ENCODE data around the gene PFKFB3. TPM values are rescaled to one million over a fixed set of nuclear protein-coding genes. Genes with fewer than 3 reads are reported as not detected.
"Not testable (repeated sequence)": the region's sequence is repeated elsewhere in the genome, so short reads cannot be mapped to it uniquely, and the experiment has no call there.

PFKFB3 gene
- total RNA-seq, 1 donor from 2014 or later: 12.4 TPM

DNA sequence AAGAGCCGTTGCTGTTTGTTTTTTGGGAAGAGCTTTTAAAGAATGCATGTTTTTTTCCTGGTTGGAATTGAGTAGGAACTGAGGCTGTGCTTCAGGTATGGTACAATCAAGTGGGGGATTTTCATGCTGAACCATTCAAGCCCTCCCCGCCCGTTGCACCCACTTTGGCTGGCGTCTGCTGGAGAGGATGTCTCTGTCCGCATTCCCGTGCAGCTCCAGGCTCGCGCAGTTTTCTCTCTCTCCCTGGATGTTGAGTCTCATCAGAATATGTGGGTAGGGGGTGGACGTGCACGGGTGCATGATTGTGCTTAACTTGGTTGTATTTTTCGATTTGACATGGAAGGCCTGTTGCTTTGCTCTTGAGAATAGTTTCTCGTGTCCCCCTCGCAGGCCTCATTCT, 31.6 kb downstream of the PFKFB3 start:
- DNase-seq (ENCODE audit: low read depth): no peak

DNA sequence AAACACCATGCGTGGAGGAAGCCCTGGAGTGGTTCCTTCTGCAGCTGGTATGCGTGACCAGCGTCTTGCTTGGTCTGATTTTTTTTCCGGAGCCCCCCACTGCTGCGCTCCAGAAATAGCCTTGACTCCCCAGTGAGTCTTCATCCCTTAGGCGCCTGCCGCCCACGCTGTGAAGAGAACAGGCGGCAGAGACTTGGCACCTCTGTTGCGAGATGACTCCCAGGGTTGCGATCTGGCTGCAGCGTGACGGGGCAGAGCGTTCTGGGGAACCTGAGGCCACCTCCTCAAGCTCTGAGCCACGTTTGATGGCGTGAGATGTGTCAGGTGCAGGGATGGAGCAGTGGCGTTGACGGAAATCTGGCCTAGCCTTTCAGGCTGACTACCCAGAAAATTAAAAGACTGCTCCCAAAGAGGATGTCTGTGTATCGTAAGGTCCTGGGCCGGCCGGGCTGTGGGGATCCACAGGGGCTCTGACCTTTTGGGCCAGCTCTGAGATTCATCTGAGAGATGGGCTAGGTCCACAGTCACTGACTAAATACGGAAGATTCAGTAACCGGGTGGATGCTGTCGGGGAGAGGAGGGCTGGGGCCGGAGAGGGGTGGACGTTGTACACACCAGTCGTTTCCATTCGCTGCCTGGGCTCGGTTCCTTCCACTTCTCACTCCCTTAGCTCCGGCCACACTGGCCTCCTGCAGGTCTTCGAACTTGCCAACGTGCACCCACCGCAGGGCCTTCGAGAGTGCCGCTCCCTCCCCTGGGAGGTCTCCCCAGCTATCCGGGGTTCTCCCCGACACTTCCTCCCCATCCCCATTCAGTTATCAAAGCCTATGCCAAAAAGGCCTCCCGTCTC, 33.8 kb downstream of the PFKFB3 start:
- DNase-seq (ENCODE audit: low read depth): no peak

DNA sequence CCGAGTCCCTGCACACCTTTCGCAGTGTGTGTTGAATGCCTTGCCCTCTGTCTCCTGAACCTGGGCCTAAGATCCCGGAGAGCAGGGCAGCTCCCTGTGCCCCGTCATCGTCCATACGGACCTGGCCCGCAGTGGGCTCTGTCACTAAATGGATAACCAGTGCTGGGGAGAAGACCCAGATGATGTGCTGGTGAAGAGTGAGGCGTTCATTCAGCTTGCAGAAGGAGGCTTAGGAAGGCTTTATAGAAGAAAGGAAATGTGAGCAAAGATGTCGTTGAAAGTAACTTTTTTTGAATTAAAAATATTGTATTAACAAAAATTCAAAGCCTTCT, 34.4 kb downstream of the PFKFB3 start:
- DNase-seq (ENCODE audit: low read depth): no peak

DNA sequence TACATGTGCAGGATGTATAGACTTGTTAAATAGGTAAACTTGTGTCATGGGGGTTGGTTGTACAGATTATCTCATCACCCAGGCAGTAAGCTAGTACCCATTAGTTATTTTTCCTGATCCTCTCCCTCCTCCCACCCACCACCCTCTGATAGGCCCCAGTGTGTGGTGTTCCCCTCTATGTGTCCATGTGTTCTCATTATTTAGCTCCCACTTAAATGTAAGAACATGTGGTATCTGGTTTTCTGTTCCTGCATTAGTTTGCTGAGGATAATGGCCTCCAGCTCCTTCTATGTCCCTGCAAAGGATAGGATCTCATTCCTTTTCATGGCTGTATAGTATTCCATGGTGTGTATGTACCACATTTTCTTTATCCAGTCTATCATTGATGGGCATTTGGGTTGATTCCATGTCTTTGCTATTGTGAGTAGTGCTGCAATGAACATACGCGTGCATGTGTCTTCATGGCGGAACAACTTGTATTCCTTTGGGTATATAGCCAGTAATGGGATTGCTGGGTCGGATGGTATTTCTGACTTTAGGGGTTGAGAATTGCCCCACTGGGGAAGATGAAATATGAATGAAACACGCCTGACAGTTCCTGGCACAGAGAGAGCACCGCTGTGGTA, 36.0 kb downstream of the PFKFB3 start:
- DNase-seq (ENCODE audit: low read depth): not testable (repeated sequence)

DNA sequence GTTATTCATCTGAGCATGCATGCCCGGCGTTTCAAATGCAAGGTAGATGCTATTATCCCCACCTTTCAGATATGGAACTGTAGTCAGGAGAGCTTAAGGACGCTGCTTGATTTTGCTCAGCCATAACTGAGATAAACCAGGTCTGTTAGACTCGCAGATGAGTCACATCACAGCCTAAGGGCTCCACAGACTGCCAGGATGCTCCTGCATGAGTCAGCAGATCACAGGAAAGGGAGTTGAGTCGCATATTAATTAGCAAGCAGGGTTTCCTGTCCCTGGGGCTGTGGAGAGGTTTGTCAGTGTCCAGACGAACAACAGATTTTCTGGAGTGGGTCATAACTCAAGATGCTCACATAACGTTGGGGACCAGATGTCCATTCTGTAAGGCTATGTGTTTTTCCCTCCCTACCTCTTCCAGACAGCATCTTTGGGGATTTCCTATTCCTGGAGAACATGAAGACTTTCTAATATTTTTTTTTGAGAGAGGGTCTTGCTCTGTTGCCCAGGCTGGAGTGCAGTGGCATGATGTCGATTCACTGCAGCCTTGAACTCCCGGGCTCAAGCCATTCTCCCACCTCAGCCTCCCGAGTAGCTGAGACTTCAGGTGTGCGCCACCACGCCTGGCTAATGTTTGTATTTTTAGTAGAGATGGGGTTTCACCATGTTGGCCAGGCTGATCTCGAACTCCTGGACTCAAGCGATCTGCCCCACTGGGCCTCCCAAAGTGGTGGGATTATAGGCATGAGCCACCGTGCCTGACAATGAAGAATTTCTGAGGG, 36.7 kb downstream of the PFKFB3 start:
- DNase-seq (ENCODE audit: low read depth): peak; percentile 85

DNA sequence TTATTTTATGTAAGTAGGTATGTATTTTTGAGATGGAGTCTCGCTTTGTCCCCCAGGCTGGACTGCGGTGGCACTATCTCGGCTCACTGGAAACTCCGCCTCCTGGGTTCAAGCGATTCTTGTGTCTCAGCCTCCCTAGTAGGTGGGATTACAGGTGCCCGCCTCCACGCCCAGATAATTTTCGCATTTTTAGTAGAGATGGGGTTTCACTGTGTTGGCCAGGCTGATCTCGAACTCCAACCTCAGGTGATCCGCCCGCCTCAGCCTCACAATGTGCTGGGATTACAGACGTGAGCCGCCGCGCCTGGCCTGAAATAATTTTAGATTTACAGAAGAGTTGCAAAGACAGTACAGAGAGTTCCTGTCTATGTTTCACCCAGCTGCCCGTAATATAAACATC, 37.5 kb downstream of the PFKFB3 start:
- DNase-seq (ENCODE audit: low read depth): no peak

DNA sequence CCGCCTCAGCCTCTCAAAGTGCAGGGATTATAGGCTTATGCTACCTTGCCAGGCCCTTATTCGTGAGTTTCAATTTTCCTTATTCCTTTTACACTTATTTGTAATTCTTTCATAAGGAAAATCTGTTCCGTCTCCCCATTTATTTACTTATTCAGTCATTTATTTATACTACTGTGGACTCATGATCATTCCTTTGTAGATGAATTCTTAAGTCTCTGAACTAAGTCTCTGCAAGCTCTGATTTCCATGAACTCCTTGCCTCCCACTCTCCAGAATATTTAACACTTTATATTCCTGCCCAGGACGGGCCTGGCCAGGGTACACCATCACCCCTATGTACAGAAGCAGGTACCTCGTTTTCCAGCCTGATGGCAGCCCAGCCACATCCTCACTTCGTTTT, 39.4 kb downstream of the PFKFB3 start:
- no peak for DNase-seq (ENCODE audit: low read depth)

DNA sequence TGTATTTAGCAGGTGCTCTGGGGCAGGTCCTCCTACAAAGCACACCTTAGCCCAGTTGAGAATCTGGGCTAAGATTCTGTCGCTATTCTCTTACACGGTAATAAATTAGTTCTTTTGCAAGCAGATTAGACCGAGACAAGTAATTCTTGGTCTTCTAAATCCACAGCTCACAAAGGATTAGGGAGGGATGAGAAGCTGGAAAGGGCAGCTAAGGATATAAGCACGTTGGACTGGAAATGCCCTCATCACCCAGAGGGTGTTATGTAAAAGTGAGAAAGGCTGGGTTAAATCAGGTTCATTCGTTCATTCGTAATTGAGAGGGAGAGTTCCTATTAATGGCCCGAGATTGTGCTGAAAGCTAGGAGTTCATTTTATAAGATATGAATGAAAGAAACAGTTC, 41.8 kb downstream of the PFKFB3 start:
- no peak for DNase-seq (ENCODE audit: low read depth)

DNA sequence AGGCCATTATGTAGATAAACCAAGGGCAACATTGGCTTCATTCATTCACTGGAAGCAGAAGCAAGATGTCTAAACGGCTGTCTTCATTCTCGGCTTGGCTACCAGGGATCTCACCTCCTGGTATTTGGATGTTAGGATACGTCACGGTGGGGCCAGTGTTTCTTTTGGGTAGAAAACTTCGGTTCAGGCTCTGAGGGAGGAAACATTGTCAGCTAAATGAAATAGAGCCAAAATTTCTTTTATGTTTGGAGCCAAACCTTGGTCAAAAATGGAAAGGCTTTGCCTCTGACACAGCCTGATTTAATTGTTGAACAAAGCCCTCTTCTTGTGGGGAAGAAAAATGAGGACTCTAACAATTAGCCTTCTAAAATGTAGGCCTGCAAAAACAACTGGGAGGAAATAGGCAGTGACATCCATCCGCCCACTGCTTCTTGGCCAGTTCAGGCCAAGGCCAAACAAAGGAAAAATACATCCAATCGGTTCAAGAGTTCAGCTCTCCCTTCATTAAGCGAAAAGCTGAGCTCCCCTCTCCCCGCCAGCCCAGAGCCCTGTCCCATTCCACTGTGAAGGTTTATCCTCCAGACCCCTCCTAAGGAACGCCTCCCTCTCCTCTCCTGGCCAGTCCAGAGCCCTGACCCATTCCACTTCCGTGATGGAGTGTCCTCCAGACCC, 44.4 kb downstream of the PFKFB3 start:
- DNase-seq (ENCODE audit: low read depth): no peak

DNA sequence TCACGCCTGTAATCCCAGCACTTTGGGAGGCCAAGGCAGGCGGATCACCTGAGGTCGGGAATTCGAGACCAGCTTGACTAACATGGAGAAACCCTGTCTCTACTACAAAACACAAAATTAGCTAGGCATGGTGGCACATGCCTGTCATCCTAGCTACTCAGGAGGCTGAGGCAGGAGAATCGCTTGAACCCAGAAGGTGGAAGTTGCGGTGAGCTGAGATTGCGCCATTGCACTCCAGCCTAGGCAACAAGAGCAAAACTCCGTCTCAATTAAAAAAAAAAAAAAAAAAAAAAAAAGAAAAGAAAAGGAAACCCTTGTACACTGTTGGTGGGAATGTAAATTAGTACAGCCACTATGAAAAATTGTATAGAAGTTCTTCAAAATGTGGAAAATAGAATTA, 46.2 kb downstream of the PFKFB3 start:
- not testable (repeated sequence) for DNase-seq (ENCODE audit: low read depth)

DNA sequence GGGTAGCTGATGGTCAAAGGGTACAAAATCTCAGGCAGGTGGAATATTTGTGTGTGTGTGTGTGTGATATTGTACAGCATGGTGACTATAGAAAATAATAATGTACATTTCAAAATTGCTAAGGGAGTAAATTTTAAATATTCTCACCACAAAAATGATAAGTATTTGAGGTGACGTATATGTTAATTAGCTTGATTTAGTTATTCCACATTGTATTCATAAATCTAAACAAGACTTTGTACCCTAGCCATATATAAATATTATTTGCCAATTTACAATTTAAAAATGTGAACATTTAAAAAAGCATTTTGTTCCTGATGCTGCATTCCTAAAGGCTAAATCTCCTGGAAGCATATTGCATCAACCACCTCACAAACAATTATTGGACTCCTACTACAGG, 47.0 kb downstream of the PFKFB3 start:
- no peak for DNase-seq (ENCODE audit: low read depth)

DNA sequence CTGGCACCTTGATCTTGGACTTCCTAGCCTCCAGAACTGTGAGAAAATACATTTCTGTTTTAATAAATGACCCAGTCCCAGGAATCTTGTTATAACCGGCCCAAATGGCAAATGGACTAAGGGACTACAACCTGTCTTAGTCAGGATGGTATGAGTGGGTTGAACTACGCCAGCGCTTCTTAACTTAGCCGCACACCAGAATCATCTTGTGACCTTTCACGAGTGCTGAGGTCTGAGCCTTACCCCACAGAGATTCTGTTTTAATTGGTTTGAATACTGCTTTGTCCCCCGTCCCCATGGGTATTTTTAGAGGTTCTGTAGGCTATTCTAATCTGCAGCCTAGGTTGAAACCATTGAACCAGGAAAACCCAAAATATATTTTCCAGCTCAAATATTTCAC, 48.0 kb downstream of the PFKFB3 start:
- DNase-seq (ENCODE audit: low read depth): no peak

DNA sequence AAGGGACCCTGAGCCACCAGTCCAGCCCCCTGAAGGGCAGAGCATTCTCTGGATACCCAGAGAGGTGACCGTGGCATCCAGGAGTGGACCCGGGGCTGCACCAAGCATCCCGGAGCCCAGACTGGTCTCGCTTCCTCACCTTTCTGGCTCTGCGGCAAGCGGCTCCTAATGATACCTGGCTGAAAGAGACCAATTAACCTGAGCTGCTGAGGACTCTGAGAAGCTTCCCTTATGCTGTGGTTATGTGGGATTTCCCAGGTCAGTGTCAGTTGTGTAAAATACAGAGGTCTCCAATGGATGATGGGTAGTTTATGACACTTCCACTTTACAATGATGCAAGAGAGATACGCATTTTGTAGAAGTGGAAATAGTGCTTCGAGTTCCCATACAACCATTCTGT, 51.5 kb downstream of the PFKFB3 start:
- DNase-seq (ENCODE audit: low read depth): no peak

DNA sequence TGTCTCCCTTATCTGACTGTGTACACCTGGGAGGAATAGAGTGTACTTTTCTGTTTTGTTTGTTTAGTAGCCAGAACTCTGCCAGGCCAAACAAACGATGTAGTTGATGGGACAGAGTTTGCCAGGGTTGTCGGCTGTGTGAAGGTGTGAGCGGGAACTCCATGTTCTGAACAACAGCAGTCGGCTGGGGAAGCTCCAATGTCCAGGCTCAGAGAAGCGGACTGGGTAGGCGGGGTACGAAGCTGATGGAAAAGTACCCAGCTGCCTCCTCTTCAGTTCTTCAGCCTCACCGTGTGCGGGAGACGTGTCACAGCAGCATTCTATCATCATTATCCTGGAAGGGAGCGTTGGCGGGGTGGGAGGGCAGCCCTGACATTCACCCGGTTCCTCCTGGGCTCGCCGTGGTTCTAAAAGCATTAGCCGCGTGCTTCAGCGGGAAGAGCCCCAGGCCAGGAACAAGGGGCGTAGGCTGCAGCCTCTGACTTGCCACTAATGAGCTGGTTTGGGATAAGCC, 52.9 kb downstream of the PFKFB3 start:
- DNase-seq (ENCODE audit: low read depth): no peak

DNA sequence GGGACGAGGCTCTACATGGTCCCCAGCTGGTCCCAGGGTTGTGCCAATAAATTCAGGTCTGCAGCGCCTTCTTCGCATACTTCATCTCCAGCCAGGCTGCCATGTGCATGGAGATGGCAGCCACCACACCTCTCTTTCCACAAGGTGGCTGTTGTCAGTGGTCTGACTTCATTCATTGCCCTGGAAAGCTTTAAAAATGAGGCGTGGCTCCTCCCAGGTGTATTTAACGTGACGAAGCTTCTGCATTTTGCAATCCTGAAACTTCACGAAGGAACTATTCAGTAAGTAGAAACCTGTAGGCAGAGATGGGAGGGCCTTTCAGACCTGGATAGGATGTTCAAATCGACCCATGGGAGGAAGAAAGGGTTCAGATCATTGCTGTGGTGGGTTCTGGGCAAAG, 53.7 kb downstream of the PFKFB3 start:
- no peak for DNase-seq (ENCODE audit: low read depth)

DNA sequence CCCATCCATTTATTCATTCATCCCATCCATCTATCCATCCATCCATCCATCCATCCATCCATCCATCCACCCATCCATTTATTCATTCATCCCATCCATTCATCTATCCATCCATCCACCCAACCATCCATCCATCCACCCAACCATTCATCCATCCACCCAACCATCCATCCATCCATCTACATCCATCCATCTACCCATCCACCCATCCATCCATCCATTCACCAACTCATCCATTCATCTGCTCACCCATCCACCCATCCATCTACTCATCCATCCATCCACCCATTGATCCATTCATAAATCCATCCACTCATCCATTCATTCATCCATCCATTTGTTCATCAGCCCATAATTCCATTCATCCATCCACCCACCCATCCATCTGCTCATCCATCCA, 56.4 kb downstream of the PFKFB3 start:
- DNase-seq (ENCODE audit: low read depth): no peak

DNA sequence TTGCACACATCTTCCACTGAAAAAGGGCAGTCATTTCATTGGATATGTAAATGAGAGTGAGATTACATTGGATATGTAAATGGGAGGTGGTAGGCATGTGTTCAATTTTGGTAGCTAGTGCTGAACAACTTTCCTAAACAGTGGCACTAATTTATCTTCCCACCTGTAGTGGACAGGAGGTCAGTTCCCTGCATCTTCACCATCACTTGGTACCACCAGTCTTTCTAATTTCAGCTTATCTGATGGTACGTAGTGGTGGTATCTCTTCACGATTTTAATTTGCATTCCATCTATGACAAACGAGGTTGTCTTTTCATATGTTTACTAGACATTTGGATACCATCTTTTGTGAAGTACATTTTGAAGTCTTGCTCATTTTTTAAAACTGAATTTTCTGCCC, 58.1 kb downstream of the PFKFB3 start:
- no peak for DNase-seq (ENCODE audit: low read depth)

DNA sequence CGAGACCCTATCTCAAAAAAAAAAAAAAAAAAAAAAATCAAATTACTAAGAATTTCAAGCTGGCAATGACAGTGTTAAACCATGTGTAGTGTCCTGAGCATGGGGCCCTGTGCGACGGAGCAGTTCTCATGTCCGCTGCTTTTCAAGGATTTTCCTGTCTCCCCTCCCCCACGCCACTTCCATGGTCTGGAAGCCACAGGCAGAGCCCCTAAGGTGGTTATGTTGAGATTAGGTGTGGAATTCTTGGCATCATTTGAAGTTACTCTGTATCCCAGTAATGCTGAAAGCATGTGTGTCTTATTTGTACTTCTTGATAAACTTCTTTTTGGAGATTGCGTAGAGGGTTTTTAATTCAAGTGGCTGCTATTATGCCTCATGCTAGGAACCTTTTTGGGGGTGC, 65.2 kb downstream of the PFKFB3 start:
- no peak for DNase-seq (ENCODE audit: low read depth)

DNA sequence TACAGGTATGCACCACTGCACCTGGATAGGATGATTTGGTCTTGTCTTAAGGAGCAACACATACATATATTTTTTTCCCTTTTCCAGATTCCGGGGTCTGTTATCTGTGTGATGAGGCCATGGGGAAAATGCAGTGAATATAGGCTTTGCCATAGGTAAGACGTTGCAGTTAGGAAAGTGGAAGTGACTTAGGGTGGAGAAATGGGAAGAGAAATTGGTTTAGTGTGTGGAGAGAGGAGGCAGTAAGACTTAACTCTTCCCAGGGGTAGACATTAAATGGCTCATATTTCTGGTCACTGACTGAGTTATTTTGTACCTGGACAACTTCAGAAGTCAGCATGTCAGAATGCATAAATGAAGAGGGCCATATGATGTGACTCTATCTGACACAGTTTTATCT, 66.7 kb downstream of the PFKFB3 start:
- no peak for DNase-seq (ENCODE audit: low read depth)

DNA sequence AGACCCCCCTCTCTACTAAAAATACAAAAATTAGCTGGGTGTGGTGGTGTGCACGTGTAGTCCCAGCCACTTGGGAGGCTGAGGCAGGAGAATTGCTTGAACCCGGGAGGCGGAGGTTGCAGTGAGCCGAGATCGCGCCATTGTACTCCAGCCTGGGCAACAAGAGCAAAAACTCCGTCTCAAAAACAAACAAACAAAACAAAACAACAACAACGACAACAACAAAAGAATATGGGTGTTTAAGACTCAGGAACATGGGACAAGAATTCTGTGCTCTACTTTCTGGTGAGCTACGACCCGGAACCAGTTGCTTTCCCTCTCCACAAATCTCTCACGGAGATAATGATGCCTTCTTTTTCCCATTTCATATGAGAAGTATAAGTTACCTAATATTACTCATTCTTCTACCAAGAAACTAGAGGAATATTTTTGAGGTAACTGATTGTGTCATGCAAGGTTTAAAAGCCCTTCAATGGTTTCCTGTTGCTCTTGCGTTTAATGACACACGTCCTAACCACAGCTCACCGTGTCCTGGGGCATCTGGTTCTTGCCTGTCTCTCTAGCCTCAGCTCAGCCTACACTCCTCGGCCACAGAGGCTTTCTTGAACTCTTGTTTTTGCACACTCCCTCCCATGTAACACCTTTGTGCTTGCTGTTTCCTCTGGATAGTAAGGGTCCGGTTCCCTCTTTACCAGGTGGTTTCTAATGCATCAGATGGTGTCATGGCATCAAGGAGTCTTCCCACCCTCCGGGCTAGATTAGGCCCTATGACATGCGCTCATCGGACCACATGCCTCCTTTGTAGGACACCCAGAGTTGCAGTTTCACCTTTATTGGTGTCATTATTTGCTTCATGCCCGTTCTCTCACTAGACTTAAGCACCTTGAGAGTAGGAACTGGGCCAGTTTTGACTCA, 67.5 kb downstream of the PFKFB3 start:
- no peak for DNase-seq (ENCODE audit: low read depth)

DNA sequence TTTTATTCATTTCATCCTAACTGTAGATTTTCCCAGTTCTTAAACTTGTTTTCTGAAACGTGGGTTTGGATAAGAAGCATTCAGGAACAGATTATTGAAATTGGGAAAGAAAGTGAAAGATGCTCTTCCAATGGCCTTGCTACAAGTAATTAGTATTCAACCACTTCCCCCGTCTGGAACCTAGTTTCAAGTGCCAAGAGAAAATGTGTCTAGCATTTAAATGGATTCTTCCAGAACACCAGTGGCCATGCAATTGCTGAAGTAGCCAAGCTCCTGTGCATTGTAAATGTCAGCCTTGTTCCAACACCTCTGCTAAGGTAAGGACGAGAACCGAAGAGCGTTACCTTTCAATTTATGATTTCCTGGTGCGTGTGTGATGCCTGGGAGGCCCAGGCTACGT, 68.2 kb downstream of the PFKFB3 start:
- DNase-seq (ENCODE audit: low read depth): no peak

Data from myocyte (in vitro differentiated cells).